Endothelial cell of umbilical vein (primary cell): ENCODE results near the gene TGFBR3. TPM values are rescaled to one million over a fixed set of nuclear protein-coding genes. Genes with fewer than 3 reads are reported as not detected.

Experiments
- BruUV-seq: library from RNA; stranded (reverse); fragments of 400-500 nt; replicated peaks from 2 replicates; lab custom pipeline; 2021; lab: Mats Ljungman, UMichigan
- CTCF ChIA-PET: fragments of 300-600, 350-600 bp; sonication (Branson Sonifier 250); formaldehyde crosslinking; loops from one replicate; lab custom pipeline; 2021; ENCODE audit warnings: antibody characterized with exemption, inconsistent platforms; lab: Charles Lee
- POLR2A ChIA-PET: fragments of 300-600, 350-600 bp; sonication (Branson Sonifier 250); formaldehyde crosslinking; loops from one replicate; lab custom pipeline; 2021; ENCODE audit warnings: antibody characterized with exemption, inconsistent platforms; lab: Charles Lee
- DNase-seq: peaks from one replicate; pipeline ENCODE4 v3.0.0-alpha.2; 2011; ENCODE audit warnings: low read depth, low spot score
- FAIRE-seq: peaks from 2 replicates; lab custom pipeline; 2011; peaks lifted over from hg19 to GRCh38; lab: Jason Lieb, UNC
- H2AFZ ChIP-seq: 2 replicates; pipeline ENCODE4 v1.6.0; 2012; ENCODE audit warnings: low read depth, low read length, control low read depth, inconsistent platforms
- H3K27ac ChIP-seq: 2 replicates; pipeline ENCODE4 v1.5.1; 2011; ENCODE audit warnings: low read depth, mild to moderate bottlenecking, control low read depth, low read length, moderate library complexity; ENCODE audit not compliant: insufficient read depth
- H3K27me3 ChIP-seq, 2 experiments: 2 replicates each; pipeline versions ENCODE4 v1.6.0 to v1.6.1; 2011; ENCODE audit warnings: low read length in 2 of 2, mixed read lengths in 1 of 2; ENCODE audit not compliant: control insufficient read depth in 2 of 2, insufficient read depth in 2 of 2
- H3K36me3 ChIP-seq, 2 experiments: 2 replicates in 1 of 2; 3 replicates in 1 of 2; pipeline ENCODE4 v1.5.1; 2011; ENCODE audit warnings: low read length in 2 of 2, mild to moderate bottlenecking in 1 of 2, moderate library complexity in 1 of 2; ENCODE audit not compliant: control insufficient read depth in 2 of 2, insufficient read depth in 2 of 2; ENCODE audit errors: extremely low read depth in 1 of 2
- H3K4me1 ChIP-seq: 3 replicates; pipeline ENCODE4 v1.5.1; 2011; ENCODE audit warnings: mild to moderate bottlenecking, low read length; ENCODE audit not compliant: control insufficient read depth, insufficient read depth; ENCODE audit errors: extremely low read depth
- H3K4me2 ChIP-seq: 2 replicates; pipeline ENCODE4 v1.6.1; 2011; ENCODE audit warnings: low read length, control low read depth, mixed read lengths; ENCODE audit not compliant: insufficient read depth
- H3K4me3 ChIP-seq, 3 experiments: fragments of 200-600 bp in 1 of 3; sonication (generic), shearing (Covaris generic) in 1 of 3; replicated peaks in 1 of 3; 2 replicates each; pipeline ENCODE4 v1.5.1; 2011 to 2016; ENCODE audit warnings: control low read depth in 3 of 3, low read length in 3 of 3, mild to moderate bottlenecking in 2 of 3, inconsistent platforms in 1 of 3, low read depth in 1 of 3, moderate library complexity in 1 of 3; ENCODE audit not compliant: insufficient read depth in 1 of 3
- H3K79me2 ChIP-seq: 2 replicates; pipeline ENCODE4 v1.6.0; 2012; ENCODE audit warnings: low read length, inconsistent platforms; ENCODE audit not compliant: control insufficient read depth, insufficient read depth
- H3K9ac ChIP-seq: replicated peaks from 2 replicates; pipeline ENCODE3; 2011; ENCODE audit warnings: low read length, control low read depth; ENCODE audit not compliant: insufficient read depth; ENCODE audit errors: extremely low read depth
- H3K9me1 ChIP-seq: replicated peaks from 3 replicates; pipeline ENCODE4 v1.6.0; 2011; ENCODE audit warnings: mild to moderate bottlenecking, low read length; ENCODE audit not compliant: control insufficient read depth, insufficient read depth; ENCODE audit errors: extremely low read depth
- H3K9me3 ChIP-seq: replicated peaks from 2 replicates; pipeline ENCODE4 v1.5.1; 2012; ENCODE audit warnings: low read length, inconsistent platforms; ENCODE audit not compliant: control insufficient read depth, insufficient read depth
- H4K20me1 ChIP-seq: replicated peaks from 2 replicates; pipeline ENCODE3; 2011; ENCODE audit warnings: mild to moderate bottlenecking, low read length; ENCODE audit not compliant: control insufficient read depth, insufficient read depth; ENCODE audit errors: extremely low read depth
- CTCF ChIP-seq, 2 donors: IDR thresholded peaks; 1 replicate in 1 of 2; 2 replicates in 1 of 2; pipeline ENCODE4 v1.5.1; 2011; ENCODE audit warnings: low read length in 2 of 2, mild to moderate bottlenecking in 2 of 2, moderate library complexity in 2 of 2, control low read depth in 1 of 2, inconsistent platforms in 1 of 2, low read depth in 1 of 2; ENCODE audit not compliant: insufficient read depth in 1 of 2; ENCODE audit errors: extremely low read depth in 1 of 2
- EZH2 ChIP-seq: IDR thresholded peaks from 2 replicates; pipeline ENCODE4 v1.6.1; 2012; ENCODE audit warnings: borderline replicate concordance, low read depth, mild to moderate bottlenecking, moderate library complexity, low read length, inconsistent platforms; ENCODE audit not compliant: severe bottlenecking
- FOS ChIP-seq: IDR thresholded peaks from 2 replicates; pipeline ENCODE4 v1.6.1; 2011; ENCODE audit warnings: mild to moderate bottlenecking, low read length, moderate library complexity, borderline replicate concordance; ENCODE audit not compliant: insufficient read depth
- GATA2 ChIP-seq: IDR thresholded peaks from 2 replicates; pipeline ENCODE4 v1.7.0; 2011; ENCODE audit warnings: low read depth, mild to moderate bottlenecking, moderate library complexity, mixed read lengths, low read length; ENCODE audit not compliant: insufficient read length, insufficient read depth
- JUN ChIP-seq: IDR thresholded peaks from 2 replicates; pipeline ENCODE4 v1.6.1; 2011; ENCODE audit warnings: borderline replicate concordance, low read depth; ENCODE audit not compliant: insufficient read length, insufficient read depth
- MAX ChIP-seq: IDR thresholded peaks from 2 replicates; pipeline ENCODE4 v1.6.1; 2011; ENCODE audit not compliant: insufficient read depth, insufficient read length
- MYC ChIP-seq: IDR thresholded peaks from one replicate; pipeline ENCODE4 v1.6.1; 2011; ENCODE audit warnings: mild to moderate bottlenecking, low read depth, low read length
- POLR2A ChIP-seq: IDR thresholded peaks from 2 replicates; pipeline ENCODE4 v1.6.1; 2012; ENCODE audit warnings: low read depth, mild to moderate bottlenecking, control low read depth, low read length
- POLR2AphosphoS5 ChIP-seq: IDR thresholded peaks from 2 replicates; pipeline ENCODE4 v1.6.1; 2012; ENCODE audit warnings: low read depth, mild to moderate bottlenecking, control low read depth, low read length, moderate library complexity; ENCODE audit not compliant: insufficient read depth
- dilution Hi-C: fragments of 300-500 bp; cut with MboI; formaldehyde crosslinking; loops from one replicate; pipeline ENCODE4 v1.15.0; 2019; ENCODE audit warnings: low sequenced_read_pairs; ENCODE audit not compliant: extremely low pct_ligation_motif_present
- intact Hi-C: fragments of 100-400 bp; cut with micrococcal nuclease; formaldehyde crosslinking; loops from one replicate; pipeline ENCODE4 v1.10.0; 2022
- polyA plus RNA-seq, 4 experiments: library from polyadenylated mRNA; depleted of rRNA in 3 of 4; stranded (reverse) in 3 of 4; unstranded in 1 of 4; fragments of >200 nt; gene quantifications; 2 replicates each; pipeline versions ENCODE4 v1.2.1 to v1.2.3, GENCODE V29; 2011 to 2012; ENCODE audit warnings: missing spikeins in 1 of 4
- total RNA-seq: library from RNA; stranded (reverse); gene quantifications from 2 replicates; pipeline ENCODE4 v1.2.3, GENCODE V29; 2021

Gene TGFBR3
- total and polyA plus RNA-seq, 2 donors (not counting 3 experiments of a cell fraction or from before 2014, with no cell fraction given) = 8.0 to 13.4 TPM

- peaks cover 6% of the 10 kb centered on the region for H3K4me1 ChIP-seq
- no peaks in the 10 kb centered on the region for H3K9me1 ChIP-seq
- no peaks in the 10 kb centered on the region for H4K20me1 ChIP-seq
- no peak overlapping the region for H3K9ac ChIP-seq
- no peak overlapping the region for H3K4me2 ChIP-seq
- peak; percentile 23 for DNase-seq
- no peak overlapping the region for H3K27ac ChIP-seq
- intact Hi-C loops (no loop called here), dilution Hi-C loops (no loop called here)
- no peak overlapping the region for H3K4me3 ChIP-seq
- no peak for TF ChIP-seq JUN
- no peak for TF ChIP-seq MYC
- no peak for TF ChIP-seq EZH2
- TF ChIP-seq GATA2 = no peak
- TF ChIP-seq POLR2AphosphoS5 = no peak
- no peak for TF ChIP-seq MAX
- no peak for TF ChIP-seq POLR2A
- TF ChIP-seq CTCF (IDR thresholded peaks at IDR 0.05; ENCODE audit: extremely low read depth in 1 of 2, insufficient read depth in 1 of 2, low read depth in 1 of 2, low read length in 2 of 2) = no peak
- no peak for TF ChIP-seq FOS
- peak; percentile 26 for FAIRE-seq
- H3K9me3 ChIP-seq = no peaks in the 10 kb centered on the region
- BruUV-seq = no TSS peak
- no peaks in the 10 kb centered on the region for H3K36me3 ChIP-seq
- H3K27me3 ChIP-seq = no peaks in the 10 kb centered on the region
- H3K79me2 ChIP-seq = no peaks in the 10 kb centered on the region
- H2AFZ ChIP-seq = no peak overlapping the region
- CTCF ChIA-PET = interaction anchor here (0.5 to 2.0 kb wide), 4 partner anchors 10 to 639 kb away, joined by 3 to 7 read pairs (median 6); no protein-coding TSS in a partner anchor
- POLR2A ChIA-PET = no interaction called here
These were observed 41.0 kb downstream of the TGFBR3 start for GRCh38 chr1:91844862-91845528.
